ENCODE results near the gene ASXL1.

ASXL1 gene

DNA sequence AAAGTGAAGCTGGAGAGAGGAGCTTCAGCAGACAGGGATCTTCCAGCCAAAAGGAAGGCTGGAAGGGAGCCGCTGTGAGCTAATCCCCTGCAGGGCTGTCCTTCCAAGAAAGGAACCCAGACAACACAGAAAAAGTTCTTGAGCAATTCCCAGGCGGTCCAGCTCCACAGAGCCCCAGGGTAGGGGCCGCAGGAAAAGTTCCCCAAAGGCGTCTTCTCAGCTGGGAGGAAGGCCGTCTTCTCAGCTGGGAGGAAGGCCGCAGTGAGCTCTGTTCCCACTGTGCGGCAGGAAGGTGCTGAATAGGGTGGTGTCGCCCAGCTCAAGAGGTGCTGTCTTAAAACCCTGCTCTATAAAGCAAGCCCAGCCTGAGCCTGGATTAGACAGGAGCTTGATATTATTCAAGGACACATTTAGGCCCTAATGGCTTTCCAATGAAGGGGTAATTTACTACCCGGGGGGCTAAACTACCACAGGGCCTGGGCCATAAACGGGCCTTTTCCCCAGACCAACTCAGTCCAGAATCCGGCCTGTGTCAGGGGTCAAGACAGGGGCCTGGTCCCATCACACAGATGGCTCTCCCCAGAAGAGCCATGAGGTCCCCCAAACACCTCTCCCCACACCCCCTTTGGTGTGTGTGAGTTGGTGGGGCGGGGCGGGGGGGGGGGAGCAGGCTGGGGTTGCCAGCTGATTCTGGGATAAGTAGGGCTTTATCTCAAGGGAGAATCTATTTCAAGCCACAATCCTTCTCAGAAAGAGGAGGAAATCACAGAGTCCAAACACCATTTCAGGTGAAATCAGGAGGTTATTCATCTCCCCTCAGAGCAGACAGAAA, 123.4 kb downstream of the ASXL1 start:
- DNase-seq (ENCODE audit: low read depth) = no peak

DNA sequence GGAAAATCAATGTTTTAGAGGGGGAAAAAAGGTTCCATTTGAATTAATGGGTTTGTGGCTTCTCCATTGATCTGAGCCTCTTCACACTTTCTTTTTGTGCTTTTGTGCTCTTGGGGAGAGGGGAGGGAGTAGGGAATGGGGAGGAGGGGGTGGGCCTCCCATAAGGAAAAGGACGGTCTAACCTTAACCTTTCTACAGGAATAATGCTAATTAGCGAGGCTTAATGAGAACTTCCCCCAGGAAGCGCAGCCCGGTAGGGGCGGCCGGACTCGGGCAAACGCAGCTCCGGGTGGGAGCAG, 124.0 kb downstream of the ASXL1 start:
- DNase-seq (ENCODE audit: low read depth) = no peak

DNA sequence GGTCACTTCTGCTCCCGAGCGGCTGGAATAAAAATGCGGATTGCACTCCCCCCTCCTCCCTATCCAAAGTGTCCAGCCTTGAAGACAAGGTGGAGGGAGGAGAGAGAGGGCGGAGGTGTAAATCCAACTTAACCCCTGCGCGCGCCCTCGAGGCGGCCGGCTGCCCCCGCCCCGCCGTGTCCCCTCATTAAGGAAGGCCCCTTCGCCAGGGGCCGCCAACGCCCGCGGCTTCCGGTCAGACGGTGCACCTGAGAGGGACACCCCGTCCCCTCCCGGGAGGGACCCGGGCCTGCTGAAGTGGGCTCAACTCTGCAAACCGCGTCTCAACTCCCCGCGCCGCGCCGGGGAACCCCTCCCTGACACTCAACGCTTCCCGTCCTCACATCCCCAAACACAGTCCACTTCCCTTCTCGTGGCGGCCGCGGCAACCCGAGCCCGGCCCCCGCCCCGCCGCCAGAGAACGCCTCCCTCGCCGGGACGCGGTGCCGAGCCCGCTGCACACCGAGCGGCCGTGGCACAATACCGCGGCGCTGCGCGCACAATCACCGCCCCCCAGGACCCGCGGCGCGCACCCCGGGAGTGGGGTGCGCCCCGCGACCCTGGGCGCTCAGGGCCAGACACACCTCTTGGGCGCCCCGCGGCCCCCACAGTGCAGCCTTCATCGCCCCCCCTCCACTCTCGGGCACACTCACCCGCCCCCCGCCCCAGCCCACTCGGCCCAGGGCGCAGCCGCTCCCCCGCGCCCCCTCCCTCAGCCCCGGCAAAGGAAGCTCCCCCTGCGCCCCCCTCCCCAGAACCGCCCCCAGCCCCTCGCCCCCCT, 124.5 kb downstream of the ASXL1 start:
- DNase-seq (ENCODE audit: low read depth) = no peak

DNA sequence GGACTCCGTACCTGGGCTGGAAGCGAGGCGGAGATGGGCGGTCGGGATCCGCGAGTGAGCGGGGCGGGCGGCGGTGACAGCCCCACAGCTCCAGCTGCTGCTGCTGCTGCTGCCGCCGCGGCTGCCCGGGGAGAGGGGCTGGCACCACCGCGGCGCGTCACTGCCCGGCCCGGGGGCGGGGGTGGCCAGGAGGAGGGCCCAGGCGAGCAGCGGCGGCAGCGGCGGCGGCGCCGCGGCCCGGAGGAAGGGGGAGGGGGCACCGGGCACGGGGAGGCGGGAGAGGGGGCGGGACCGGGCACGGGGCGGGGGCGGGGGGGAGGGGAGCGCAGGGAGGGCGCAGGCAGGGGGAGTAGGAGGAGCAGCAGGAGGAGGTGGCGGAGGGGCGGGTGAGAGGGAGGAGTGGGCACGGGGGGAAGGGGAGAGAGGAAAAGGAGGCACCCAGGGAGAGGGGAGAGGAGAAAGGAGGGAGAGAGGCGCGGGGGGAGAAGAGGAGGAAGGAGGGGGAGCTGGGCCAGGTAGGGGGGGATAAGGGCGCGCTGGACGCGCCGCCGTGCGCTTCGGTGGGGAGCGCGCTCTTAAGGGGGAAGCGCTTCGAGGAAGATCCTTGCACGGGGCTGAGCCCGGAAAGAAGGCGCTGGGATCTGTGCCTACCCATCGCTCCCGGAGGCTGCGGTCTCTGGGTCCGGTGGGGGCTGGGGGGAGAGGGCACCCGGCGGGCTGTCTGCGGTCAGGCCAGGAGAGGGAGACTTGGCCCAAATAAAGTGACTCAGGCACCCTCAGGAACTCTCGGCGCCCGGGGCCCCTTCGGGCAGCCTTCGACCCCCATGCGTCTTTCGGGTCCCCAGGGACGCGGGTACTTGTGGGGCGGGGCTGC, 125.5 kb downstream of the ASXL1 start:
- no peak for DNase-seq (ENCODE audit: low read depth)

DNA sequence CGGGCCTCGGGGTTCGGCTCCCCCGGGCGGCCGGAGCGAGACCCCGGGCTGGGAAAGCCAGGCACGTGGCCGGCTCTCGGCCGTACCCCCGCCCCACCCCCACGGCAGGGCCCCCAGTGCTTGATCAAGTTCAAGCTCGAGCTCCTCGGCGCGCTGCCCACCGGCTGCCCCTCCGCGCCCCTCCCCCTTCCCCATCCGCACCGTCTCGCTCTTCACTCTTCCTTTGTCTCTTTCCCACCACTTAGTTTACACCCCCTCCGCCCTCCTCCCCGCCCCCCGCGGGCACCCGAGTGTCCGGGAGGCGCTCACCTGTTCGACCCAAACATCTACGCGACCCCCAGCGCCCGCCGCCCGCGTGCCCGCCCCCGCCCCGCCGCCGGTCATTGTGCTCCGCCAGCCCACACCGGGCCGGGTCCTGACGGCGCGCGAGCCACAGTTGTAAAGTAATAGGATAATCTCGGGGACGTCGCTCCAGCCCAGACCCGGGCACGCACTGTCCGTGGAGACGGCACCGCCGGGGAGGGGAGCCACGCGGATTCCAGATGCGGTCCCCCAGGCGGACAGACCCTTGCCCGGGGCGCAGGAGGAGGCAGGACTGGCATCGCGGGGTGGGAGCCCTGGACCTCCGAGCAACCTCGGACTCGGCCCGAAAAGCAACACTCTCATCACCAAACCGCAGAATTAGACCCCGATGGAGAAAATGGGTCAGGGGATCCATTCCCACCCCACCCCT, 126.3 kb downstream of the ASXL1 start:
- DNase-seq (ENCODE audit: low read depth) = no peak

DNA sequence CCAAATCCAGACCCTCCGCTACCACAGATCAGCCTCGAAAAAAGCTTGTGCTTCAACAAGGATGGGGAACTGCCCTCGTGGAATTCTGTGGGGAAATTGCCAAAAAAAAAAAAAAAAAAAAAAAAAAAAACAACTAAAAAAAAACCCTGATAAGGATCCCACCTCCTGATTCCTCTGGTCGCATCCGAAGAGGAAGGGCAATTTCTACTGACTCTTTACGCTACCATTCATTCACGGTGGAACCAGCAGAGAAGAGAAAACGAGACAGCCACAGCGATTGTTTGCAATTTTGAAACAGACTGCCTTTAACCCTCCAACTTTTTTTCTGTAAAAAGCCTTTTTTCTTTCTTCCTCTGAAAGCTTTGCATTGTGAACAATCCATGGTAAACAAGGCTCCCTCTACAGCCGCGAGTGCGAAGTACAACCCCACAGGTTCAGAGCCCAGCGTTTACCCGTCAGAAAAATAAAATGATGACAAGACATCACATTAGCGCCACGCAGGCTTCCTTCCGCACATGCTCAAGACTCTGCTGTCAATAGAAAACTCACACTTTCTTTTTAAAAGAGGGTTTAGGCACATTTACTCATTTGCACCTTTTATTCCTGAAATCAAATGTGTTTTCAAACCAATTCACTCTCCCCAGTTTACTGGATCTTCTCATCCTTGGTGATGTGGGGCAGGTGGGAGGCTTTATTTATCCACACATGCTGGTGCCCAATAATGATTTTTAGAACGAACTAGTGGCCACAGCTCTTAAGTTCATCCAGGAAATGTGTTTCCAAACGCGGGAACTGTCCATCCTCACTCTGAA, 127.0 kb downstream of the ASXL1 start:
- peak; percentile 71 for DNase-seq (ENCODE audit: low read depth)

DNA sequence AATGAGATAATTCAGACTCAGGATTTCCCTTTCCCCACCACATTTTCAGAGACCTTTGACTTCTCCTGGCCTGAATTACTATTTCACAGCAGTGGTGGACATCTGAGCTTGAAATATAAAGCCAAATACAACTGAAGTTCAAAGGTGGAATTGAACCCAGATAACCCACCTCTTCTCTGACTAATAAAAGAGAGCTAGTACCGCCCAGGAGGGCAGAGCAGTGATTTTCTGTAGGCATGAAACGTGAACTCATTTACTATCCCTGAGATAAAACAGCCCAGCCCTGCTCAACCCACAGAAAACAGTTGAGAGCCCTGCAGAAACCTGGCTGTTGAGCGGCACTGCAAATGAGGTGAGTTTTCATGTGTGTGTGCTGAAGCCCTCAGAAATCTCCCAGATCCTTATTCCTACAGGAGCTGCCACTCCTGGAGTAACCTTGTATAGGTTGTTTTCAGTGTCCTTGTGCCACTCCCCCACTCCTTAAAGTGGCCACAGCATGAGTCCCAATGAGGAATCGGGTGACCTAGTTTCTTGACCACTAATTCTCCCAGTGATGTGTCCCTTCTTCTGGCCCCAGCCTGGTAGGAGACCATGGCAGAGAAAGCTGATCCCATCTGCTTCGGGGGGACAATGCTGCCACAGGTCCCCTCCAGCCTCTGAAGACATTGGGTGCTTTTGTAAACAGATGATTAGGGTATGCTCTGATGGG, 127.8 kb downstream of the ASXL1 start:
- no peak for DNase-seq (ENCODE audit: low read depth)

DNA sequence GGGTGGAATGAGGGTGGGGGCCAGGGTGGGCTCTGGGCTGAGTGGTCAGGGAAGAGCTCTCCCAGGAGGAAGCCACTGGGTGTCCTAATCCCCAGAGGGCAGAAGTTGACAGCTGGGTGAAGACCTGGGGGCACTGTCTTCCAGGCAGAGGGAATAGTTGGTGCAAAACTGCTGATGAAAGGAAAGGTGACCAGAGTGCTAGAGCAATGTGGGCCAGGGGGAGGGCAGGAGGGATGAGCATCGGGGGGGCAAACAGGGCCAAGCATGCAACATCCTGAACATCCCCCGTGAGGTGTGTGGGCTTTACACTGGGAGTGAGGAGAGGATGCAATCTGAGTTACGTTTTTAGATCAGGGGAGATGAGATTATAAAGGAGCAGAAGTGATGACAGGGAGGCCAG, 129.2 kb downstream of the ASXL1 start:
- DNase-seq (ENCODE audit: low read depth) = no peak

DNA sequence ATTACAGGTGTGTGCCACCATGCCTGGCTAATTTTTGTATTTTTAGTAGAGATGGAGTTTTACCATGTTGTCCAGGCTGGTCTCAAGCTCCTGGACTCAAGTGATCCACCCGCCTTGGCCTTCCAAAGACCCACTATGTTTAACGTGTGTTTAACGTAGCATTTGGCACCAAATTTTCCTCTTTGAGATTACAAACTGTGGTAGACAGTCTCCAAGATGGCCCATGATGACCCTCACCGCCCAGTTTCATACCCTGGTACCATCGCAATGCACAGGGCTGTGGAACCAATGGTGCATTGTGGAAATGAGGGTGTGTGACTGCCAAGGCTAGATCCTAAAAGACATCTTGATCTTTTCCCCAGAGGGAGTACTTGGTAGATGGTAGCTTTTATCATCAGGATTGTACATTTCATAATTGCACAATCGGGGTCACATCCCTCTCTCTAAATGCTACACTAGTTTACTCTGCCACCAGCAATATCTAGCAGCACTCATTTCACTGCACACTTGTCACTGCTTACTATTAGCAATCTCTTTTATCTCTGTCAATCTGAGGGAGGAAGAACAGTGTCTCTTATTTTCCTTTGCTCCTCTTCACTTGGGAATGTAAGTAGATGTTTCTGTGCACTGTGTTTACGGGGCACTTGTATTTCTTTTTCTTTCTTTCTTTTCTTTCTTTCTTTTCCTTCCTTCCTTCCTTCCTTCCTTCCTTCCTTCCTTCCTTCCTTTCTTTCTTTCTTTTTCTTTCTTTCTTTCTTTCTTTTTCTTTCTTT, 130.1 kb downstream of the ASXL1 start:
- no peak for DNase-seq (ENCODE audit: low read depth)

All from stimulated activated CD8-positive, alpha-beta memory T cell treated with anti-CD3 and anti-CD28 coated beads, Interleukin-12 subunit alpha, Interleukin-12 subunit beta, amount 100 ng/mL, for 1 hour (primary cell).